ENCODE results near the gene SPATS2L. TPM values are rescaled to one million over a fixed set of nuclear protein-coding genes. Genes with fewer than 3 reads are reported as not detected.

SPATS2L gene
- total and polyA plus RNA-seq, 2 of the 13 experiments (the other 11 are each of a cell fraction or from before 2014, with no cell fraction given) = 154 to 212 TPM

GRCh38 chr2:200509612-200510433 is 203.3 kb downstream of the SPATS2L start, which contains the start of gene KCTD18 (continued):
- TF ChIP-seq REL (CRISPR knock-in tag; conservative IDR thresholded peaks at IDR 0.05) (no peak; the same call in 1 of the 2 replicates), ZBED4 (CRISPR knock-in tag; IDR thresholded peaks at IDR 0.05; ENCODE audit: borderline replicate concordance) (peak; percentile 94), ZFP41 (CRISPR knock-in tag; IDR thresholded peaks at IDR 0.05; ENCODE audit: borderline replicate concordance) (no peak; the same call in 1 of the 2 replicates), ZBTB21 (CRISPR knock-in tag; IDR thresholded peaks at IDR 0.05) (no peak), ZNF687 (CRISPR knock-in tag; IDR thresholded peaks at IDR 0.05) (peak; percentile 94), NRL (CRISPR knock-in tag; IDR thresholded peaks at IDR 0.05; ENCODE audit: borderline replicate concordance) (0 out of 2 replicates have a peak, but pooled peaks have one; percentile 10), TFDP2 (CRISPR knock-in tag; IDR thresholded peaks at IDR 0.05) (peak; percentile 82), ZBTB46 (CRISPR knock-in tag; IDR thresholded peaks at IDR 0.05; ENCODE audit: borderline replicate concordance) (no peak), ZNF230 (CRISPR knock-in tag; IDR thresholded peaks at IDR 0.05) (0 out of 2 replicates have a peak, but pooled peaks have one; percentile 19), KLF15 (CRISPR knock-in tag; IDR thresholded peaks at IDR 0.05; ENCODE audit: borderline replicate concordance) (no peak), ZBTB33 (CRISPR knock-in tag; IDR thresholded peaks at IDR 0.05) (peak; percentile 32; the same call in 1 of the 2 replicates), ZSCAN20 (CRISPR knock-in tag; IDR thresholded peaks at IDR 0.05; ENCODE audit: borderline replicate concordance) (no peak)
